SK-N-SH treated with all-trans-retinoic acid at 6 μM for 48 hours (cell line): Measurements from ENCODE around the gene SRP14.
"Not testable (repeated sequence)": the region's sequence is repeated elsewhere in the genome, so short reads cannot be mapped to it uniquely, and the experiment has no call there.

Experiments used
- ATAC-seq: fragments of 200-7000 bp; cut with Tn5 transposase; 3 replicates; pipeline ENCODE4 v1.9.1; 2020; ENCODE audit warnings: mild to moderate bottlenecking, moderate library complexity
- ARNTL ChIP-seq: fragments of 450-650 bp; formaldehyde crosslinking; IDR thresholded peaks from 2 replicates; pipeline ENCODE4 v1.5.0; 2020; ENCODE audit warnings: low read depth, mild to moderate bottlenecking, moderate library complexity, borderline replicate concordance
- CREB5 ChIP-seq: fragments of 250-450 bp; sonication (Bioruptor Pico); IDR thresholded peaks from 2 replicates; pipeline ENCODE4 v1.5.1; 2020; ENCODE audit warnings: low read depth, mild to moderate bottlenecking, moderate library complexity
- CSDC2 ChIP-seq: fragments of 250-450 bp; sonication (Bioruptor Pico); IDR thresholded peaks from 2 replicates; pipeline ENCODE4 v1.5.0; 2020; ENCODE audit warnings: mild to moderate bottlenecking, moderate library complexity
- ISL1 ChIP-seq: fragments of 250-450 bp; sonication (Bioruptor Pico); IDR thresholded peaks from 2 replicates; pipeline ENCODE4 v2.1.2; 2022; ENCODE audit warnings: mild to moderate bottlenecking, moderate library complexity
- OSR1 ChIP-seq: fragments of 250-450 bp; sonication (Bioruptor Pico); IDR thresholded peaks from 2 replicates; pipeline ENCODE4 v1.8.0; 2022; ENCODE audit warnings: moderate library complexity, mild to moderate bottlenecking, inconsistent platforms
- PATZ1 ChIP-seq: fragments of 250-450 bp; sonication (Bioruptor Pico); IDR thresholded peaks from 2 replicates; pipeline ENCODE4 v1.8.0; 2020; ENCODE audit warnings: mild to moderate bottlenecking, moderate library complexity, borderline replicate concordance
- POU6F1 ChIP-seq: fragments of 250-450 bp; sonication (Bioruptor Pico); IDR thresholded peaks from 2 replicates; pipeline ENCODE4 v1.8.0; 2021; ENCODE audit warnings: low read depth, mild to moderate bottlenecking, moderate library complexity, borderline replicate concordance
- PPARA ChIP-seq: fragments of 250-450 bp; sonication (Bioruptor Pico); IDR thresholded peaks from 2 replicates; pipeline ENCODE4 v1.5.0; 2020; ENCODE audit warnings: mild to moderate bottlenecking, borderline replicate concordance
- RARB ChIP-seq: fragments of 250-450 bp; sonication (Bioruptor Pico); IDR thresholded peaks from 2 replicates; pipeline ENCODE4 v1.8.0; 2021; ENCODE audit warnings: mild to moderate bottlenecking, moderate library complexity
- SNAI2 ChIP-seq: fragments of 250-450 bp; sonication (Bioruptor Pico); IDR thresholded peaks from 2 replicates; pipeline ENCODE4 v1.5.0; 2020; ENCODE audit warnings: mild to moderate bottlenecking, moderate library complexity
- TOX ChIP-seq: fragments of 250-450 bp; sonication (Bioruptor Pico); IDR thresholded peaks from 2 replicates; pipeline ENCODE4 v1.8.0; 2021; ENCODE audit warnings: mild to moderate bottlenecking, moderate library complexity, borderline replicate concordance
- ZC3H10 ChIP-seq: fragments of 250-450 bp; sonication (Bioruptor Pico); IDR thresholded peaks from 2 replicates; pipeline ENCODE4 v1.5.1; 2021; ENCODE audit warnings: mild to moderate bottlenecking, moderate library complexity
- ZFP30 ChIP-seq: fragments of 450-650 bp; formaldehyde crosslinking; IDR thresholded peaks from 2 replicates; pipeline ENCODE4 v1.5.0; 2022; ENCODE audit warnings: mild to moderate bottlenecking, moderate library complexity
- ZNF565 ChIP-seq: fragments of 450-650 bp; formaldehyde crosslinking; conservative IDR thresholded peaks from 2 replicates; pipeline ENCODE4 v1.5.0; 2020; ENCODE audit warnings: low read depth, mild to moderate bottlenecking, moderate library complexity
- ZNF70 ChIP-seq: fragments of 450-650 bp; formaldehyde crosslinking; IDR thresholded peaks from 2 replicates; pipeline ENCODE4 v1.5.0; 2020; ENCODE audit warnings: mild to moderate bottlenecking, moderate library complexity
- TF ChIP-seq, protein P1 (sequence below): fragments of 250-450 bp; sonication (Bioruptor Pico); IDR thresholded peaks from 2 replicates; pipeline ENCODE4 v1.5.0; 2020; ENCODE audit warnings: mild to moderate bottlenecking, moderate library complexity

SRP14 gene

DNA sequence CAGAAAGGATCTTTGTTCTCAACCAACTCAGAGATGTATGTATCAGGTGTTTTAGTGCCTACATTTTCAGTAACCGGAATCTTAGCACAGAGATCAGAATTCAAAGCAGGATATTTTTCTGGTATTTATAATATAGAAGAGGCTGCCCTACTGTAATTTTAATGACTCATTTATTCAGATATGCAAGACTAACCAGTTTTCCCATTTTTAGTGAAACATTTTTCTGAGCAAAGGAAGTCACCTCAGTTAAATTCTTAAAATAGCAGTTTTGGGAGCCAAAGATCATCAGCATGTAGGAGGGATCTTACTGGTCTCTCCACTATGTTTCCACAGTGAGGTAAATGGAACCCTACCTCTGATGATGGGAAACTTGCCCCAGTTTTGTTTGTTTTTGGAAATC, 42.0 kb downstream of the SRP14 start:
- peak; percentile 27; the same call in 2 of the 3 replicates for ATAC-seq
- TF ChIP-seq ZNF70 = no peak
- TF ChIP-seq, protein P1, sequence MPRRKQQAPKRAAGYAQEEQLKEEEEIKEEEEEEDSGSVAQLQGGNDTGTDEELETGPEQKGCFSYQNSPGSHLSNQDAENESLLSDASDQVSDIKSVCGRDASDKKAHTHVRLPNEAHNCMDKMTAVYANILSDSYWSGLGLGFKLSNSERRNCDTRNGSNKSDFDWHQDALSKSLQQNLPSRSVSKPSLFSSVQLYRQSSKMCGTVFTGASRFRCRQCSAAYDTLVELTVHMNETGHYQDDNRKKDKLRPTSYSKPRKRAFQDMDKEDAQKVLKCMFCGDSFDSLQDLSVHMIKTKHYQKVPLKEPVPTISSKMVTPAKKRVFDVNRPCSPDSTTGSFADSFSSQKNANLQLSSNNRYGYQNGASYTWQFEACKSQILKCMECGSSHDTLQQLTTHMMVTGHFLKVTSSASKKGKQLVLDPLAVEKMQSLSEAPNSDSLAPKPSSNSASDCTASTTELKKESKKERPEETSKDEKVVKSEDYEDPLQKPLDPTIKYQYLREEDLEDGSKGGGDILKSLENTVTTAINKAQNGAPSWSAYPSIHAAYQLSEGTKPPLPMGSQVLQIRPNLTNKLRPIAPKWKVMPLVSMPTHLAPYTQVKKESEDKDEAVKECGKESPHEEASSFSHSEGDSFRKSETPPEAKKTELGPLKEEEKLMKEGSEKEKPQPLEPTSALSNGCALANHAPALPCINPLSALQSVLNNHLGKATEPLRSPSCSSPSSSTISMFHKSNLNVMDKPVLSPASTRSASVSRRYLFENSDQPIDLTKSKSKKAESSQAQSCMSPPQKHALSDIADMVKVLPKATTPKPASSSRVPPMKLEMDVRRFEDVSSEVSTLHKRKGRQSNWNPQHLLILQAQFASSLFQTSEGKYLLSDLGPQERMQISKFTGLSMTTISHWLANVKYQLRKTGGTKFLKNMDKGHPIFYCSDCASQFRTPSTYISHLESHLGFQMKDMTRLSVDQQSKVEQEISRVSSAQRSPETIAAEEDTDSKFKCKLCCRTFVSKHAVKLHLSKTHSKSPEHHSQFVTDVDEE (CRISPR knock-in tag) = no peak

GRCh38 chr15:39996228-39996627, 42.8 kb downstream of the SRP14 start:
- ATAC-seq = not testable (repeated sequence)

DNA sequence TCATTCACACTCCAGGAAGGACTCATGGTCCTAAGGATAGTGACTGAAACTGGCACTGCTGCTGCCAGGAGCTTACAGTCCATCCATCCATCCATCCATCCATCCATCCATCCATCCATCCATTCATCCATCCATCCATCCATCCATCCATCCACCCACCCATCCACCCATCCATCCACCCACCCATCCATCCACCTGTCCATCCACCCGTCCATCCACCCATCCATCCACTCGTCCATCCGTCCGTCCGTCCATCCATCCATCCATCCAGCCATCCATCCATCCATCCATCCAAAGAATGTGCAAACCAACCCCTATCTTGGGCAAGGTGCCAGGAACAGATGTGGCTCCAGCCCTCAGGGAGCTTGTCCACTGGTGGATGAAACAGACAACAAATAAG, 46.0 kb downstream of the SRP14 start:
- ATAC-seq = not testable (repeated sequence)

GRCh38 chr15:39990706-39991105, 48.3 kb downstream of the SRP14 start:
- no peak for ATAC-seq

DNA sequence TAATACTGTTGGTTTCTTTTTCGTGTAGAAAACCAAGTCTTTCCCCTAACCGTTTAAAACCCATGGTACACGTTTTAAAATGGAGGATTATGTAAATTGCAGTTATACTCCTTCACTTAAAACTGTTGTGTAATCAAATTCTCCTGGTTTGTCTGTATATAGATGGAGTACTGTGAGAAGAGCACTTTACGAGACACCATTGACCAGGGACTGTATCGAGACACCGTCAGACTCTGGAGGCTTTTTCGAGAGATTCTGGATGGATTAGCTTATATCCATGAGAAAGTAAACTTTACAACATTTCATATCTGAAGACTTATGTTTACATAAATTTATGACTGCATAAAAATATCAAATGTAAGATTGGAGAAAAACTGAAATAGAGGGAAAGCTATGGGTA, 51.2 kb downstream of the SRP14 start:
- no peak for ATAC-seq
- no peak for TF ChIP-seq PATZ1 (CRISPR knock-in tag)
- TF ChIP-seq OSR1 (CRISPR knock-in tag) = no peak
- no peak for TF ChIP-seq ISL1
- no peak for TF ChIP-seq ZNF70
- TF ChIP-seq RARB (CRISPR knock-in tag) = no peak
- TF ChIP-seq, protein P1 (CRISPR knock-in tag) = no peak
- no peak for TF ChIP-seq POU6F1
- TF ChIP-seq SNAI2 (CRISPR knock-in tag) = no peak

More at GRCh38 chr15:39990706-39991105, 48.3 kb downstream of the SRP14 start:
- TF ChIP-seq PATZ1 (CRISPR knock-in tag) (no peak), CREB5 (no peak), POU6F1 (no peak), SNAI2 (CRISPR knock-in tag) (no peak), ZNF565 (CRISPR knock-in tag) (no peak), ARNTL (CRISPR knock-in tag) (no peak), OSR1 (CRISPR knock-in tag) (no peak), ZNF70 (no peak), TOX (CRISPR knock-in tag) (no peak), ZC3H10 (CRISPR knock-in tag) (no peak), CSDC2 (CRISPR knock-in tag) (no peak), RARB (CRISPR knock-in tag) (no peak), ZFP30 (CRISPR knock-in tag) (no peak), PPARA (CRISPR knock-in tag) (no peak)
